Right atrium auricular region (tissue), 2 donors: ENCODE measurements around the gene CHST15. TPM values are rescaled to one million over a fixed set of nuclear protein-coding genes. Genes with fewer than 3 reads are reported as not detected.

ENCODE experiments used
- DNase-seq: peaks from one replicate; pipeline ENCODE4 v3.0.0-alpha.2; 2019; ENCODE audit warnings: low spot score
- H3K27ac ChIP-seq, 2 donors: fragments of 200-600 bp; sonication (generic); 1 replicate in 1 of 2; 2 replicates in 1 of 2; pipeline ENCODE4 v1.5.1; 2016 to 2019
- H3K27me3 ChIP-seq, 2 donors: fragments of 200-600 bp; sonication (generic); one replicate each; pipeline versions ENCODE4 v1.5.1 to v1.6.0; 2017 to 2019
- H3K36me3 ChIP-seq: fragments of 200-600 bp; sonication (generic); one replicate; pipeline ENCODE4 v1.5.1; 2016
- H3K4me1 ChIP-seq, 2 donors: fragments of 200-600 bp; sonication (generic); one replicate each; pipeline versions ENCODE4 v1.5.1 to v1.6.0; 2017 to 2019
- H3K4me3 ChIP-seq, 2 donors: fragments of 200-600 bp; sonication (generic); 1 replicate in 1 of 2; 2 replicates in 1 of 2; pipeline ENCODE4 v1.5.1; 2017 to 2019; ENCODE audit warnings: mild to moderate bottlenecking in 1 of 2, moderate library complexity in 1 of 2
- H3K9me3 ChIP-seq, 2 donors: fragments of 200-600 bp; sonication (generic); one replicate each; pipeline ENCODE4 v1.5.1; 2019
- CTCF ChIP-seq, 2 donors: fragments of 200-600 bp; sonication (generic); IDR thresholded peaks; one replicate each; pipeline ENCODE4 v1.5.1; 2019; ENCODE audit warnings: antibody characterized with exemption in 2 of 2
- total RNA-seq, 2 donors: library from RNA; depleted of rRNA; stranded (reverse); fragments of >200 nt; gene quantifications; one replicate each; pipeline ENCODE4 v1.1.0, GENCODE V29; 2016

Gene CHST15
- total RNA-seq, 2 donors from 2014 or later, result 7.0 to 14.2 TPM

GRCh38 chr10:124048371-124049290 lies 44.8 kb downstream of the CHST15 start:
- no peaks in the 10 kb centered on the region for H3K4me1 ChIP-seq
- H3K27ac ChIP-seq, result no peak overlapping the region
- no peaks in the 10 kb centered on the region for H3K36me3 ChIP-seq
- no peak for TF ChIP-seq CTCF (IDR thresholded peaks at IDR 0.05)
- DNase-seq, result no peak
- no peak overlapping the region for H3K4me3 ChIP-seq
- no peaks in the 10 kb centered on the region for H3K9me3 ChIP-seq
- no peaks in the 10 kb centered on the region for H3K27me3 ChIP-seq

GRCh38 chr10:124047427-124048152 lies 45.8 kb downstream of the CHST15 start:
- H3K27ac ChIP-seq, result no peak overlapping the region
- no peak for DNase-seq
- no peaks in the 10 kb centered on the region for H3K9me3 ChIP-seq
- no peak overlapping the region for H3K4me3 ChIP-seq
- no peaks in the 10 kb centered on the region for H3K27me3 ChIP-seq
- no peak for TF ChIP-seq CTCF (IDR thresholded peaks at IDR 0.05)
- H3K4me1 ChIP-seq, result no peaks in the 10 kb centered on the region
- H3K36me3 ChIP-seq, result no peaks in the 10 kb centered on the region

GRCh38 chr10:124045801-124046355 lies 47.5 kb downstream of the CHST15 start:
- TF ChIP-seq CTCF (IDR thresholded peaks at IDR 0.05), result no peak
- no peaks in the 10 kb centered on the region for H3K36me3 ChIP-seq
- no peak overlapping the region for H3K27ac ChIP-seq

GRCh38 chr10:124045276-124045675 lies 48.1 kb downstream of the CHST15 start:
- Histone ChIP-seq H3K9me3 (no peaks in the 10 kb centered on the region), H3K27ac (no peak overlapping the region), H3K27me3 (no peaks in the 10 kb centered on the region), H3K4me3 (no peak overlapping the region), H3K36me3 (no peaks in the 10 kb centered on the region), H3K4me1 (no peaks in the 10 kb centered on the region)
- no peak for DNase-seq
- no peak for TF ChIP-seq CTCF (IDR thresholded peaks at IDR 0.05)

More at GRCh38 chr10:124045801-124046355, 47.5 kb downstream of the CHST15 start:
- no peak overlapping the region for H3K4me3 ChIP-seq
- no peaks in the 10 kb centered on the region for H3K4me1 ChIP-seq
- no peak for DNase-seq
- H3K27me3 ChIP-seq, result no peaks in the 10 kb centered on the region
- H3K9me3 ChIP-seq, result no peaks in the 10 kb centered on the region

GRCh38 chr10:124044143-124044862 lies 49.1 kb downstream of the CHST15 start:
- Histone ChIP-seq H3K36me3 (no peaks in the 10 kb centered on the region), H3K4me3 (no peak overlapping the region), H3K27me3 (no peaks in the 10 kb centered on the region), H3K9me3 (no peaks in the 10 kb centered on the region), H3K4me1 (no peaks in the 10 kb centered on the region), H3K27ac (no peak overlapping the region)
- no peak for TF ChIP-seq CTCF (IDR thresholded peaks at IDR 0.05)
- DNase-seq, result no peak
